Testis (tissue), 3 donors: ENCODE data around the gene TTC22. TPM values are rescaled to one million over a fixed set of nuclear protein-coding genes. Genes with fewer than 3 reads are reported as not detected.

Experiments
- DNase-seq: peaks from one replicate; pipeline ENCODE4 v3.0.0-alpha.2; 2019
- H3K27ac ChIP-seq, 2 donors: fragments of 200-600 bp; sonication (generic); one replicate each; pipeline ENCODE4 v1.5.1; 2019
- H3K27me3 ChIP-seq: fragments of 200-600 bp; sonication (generic); one replicate; pipeline ENCODE4 v1.5.1; 2019
- H3K36me3 ChIP-seq: fragments of 200-600 bp; sonication (generic); one replicate; pipeline ENCODE4 v1.5.1; 2017; ENCODE audit warnings: low read depth; ENCODE audit errors: missing control alignments
- H3K4me1 ChIP-seq: fragments of 200-600 bp; sonication (generic); one replicate; pipeline ENCODE4 v1.5.1; 2019
- H3K4me3 ChIP-seq, 2 donors: fragments of 200-600 bp; sonication (generic); one replicate each; pipeline ENCODE4 v1.5.1; 2017 to 2019
- H3K9me3 ChIP-seq: fragments of 200-600 bp; sonication (generic); one replicate; pipeline ENCODE4 v1.5.1; 2017
- POLR2A ChIP-seq: fragments of 450-650 bp; IDR thresholded peaks from one replicate; pipeline ENCODE4 v1.6.1; 2017; ENCODE audit warnings: antibody characterized with exemption, mild to moderate bottlenecking, moderate library complexity
- WGBS, 2 donors: methylation state at CpG; one replicate each; pipeline ENCODE4 v1.1.5; 2018; 5-methylcytosine and 5-hydroxymethylcytosine counted together
- intact Hi-C: fragments of 100-400 bp; cut with DNase I; formaldehyde crosslinking; loops from one replicate; pipeline ENCODE4 v1.15.1; 2023; ENCODE audit warnings: low total_unique reads
- polyA plus RNA-seq: library from polyadenylated mRNA; stranded (reverse); fragments of 350-450 nt; fragmentation: Illumina TruSeq; extraction: RNeasy Lipid Tissue Mini Kit (QIAGEN cat#74804); gene quantifications from one replicate; pipeline ENCODE4 v1.2.3, GENCODE V29; 2014; ENCODE audit warnings: low read depth, low replicate concordance; ENCODE audit not compliant: insufficient read depth
- total RNA-seq, 2 donors: library from RNA; depleted of rRNA; stranded (reverse); fragments of >200 nt; gene quantifications; one replicate each; pipeline ENCODE4 v1.2.3, GENCODE V29; 2016
- TF ChIP-seq, protein P1 (sequence below), 3 experiments: fragments of 450-650 bp in 2 of 3; fragments of 200-600 bp in 1 of 3; sonication (generic) in 1 of 3; IDR thresholded peaks; one replicate each; pipeline ENCODE4 v1.5.1; 2016 to 2019; ENCODE audit warnings: antibody characterized with exemption in 3 of 3, mild to moderate bottlenecking in 2 of 3, moderate library complexity in 1 of 3

The TTC22 gene
- total and polyA plus RNA-seq, 3 donors from 2014 or later, result 0.94 to 2.4 (median 1.7) TPM

DNA sequence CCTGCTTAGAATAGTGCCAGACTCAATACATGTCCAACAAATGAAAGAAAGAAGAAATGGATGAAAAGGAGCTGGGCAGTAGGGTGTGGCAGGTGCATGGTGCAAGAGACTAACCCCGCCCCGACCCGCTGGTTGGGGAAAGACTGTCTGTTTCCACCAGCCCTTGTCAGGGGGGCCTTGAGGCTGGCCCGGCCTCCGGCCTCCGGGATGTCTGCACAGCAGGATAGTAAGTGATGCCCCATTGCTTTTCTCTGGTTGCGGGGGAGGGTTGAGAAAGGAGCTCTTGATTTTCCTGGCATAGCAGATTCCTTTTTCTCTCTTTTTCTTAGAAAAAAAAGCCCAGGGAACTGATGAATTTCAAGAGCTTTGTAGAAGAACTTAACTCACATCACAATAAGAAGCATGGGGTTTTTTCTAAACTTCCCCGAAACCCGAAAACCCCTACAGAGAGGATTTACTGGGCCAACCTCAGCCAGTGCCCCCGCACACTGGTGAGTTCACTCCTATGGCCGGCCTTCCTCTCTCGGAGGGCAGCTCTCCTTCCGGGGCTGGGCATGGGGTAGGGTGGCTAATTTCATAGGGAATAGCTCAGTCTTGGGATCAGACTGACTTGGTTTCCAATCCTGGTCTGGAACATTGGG lies 12.5 kb upstream of the TTC22 start:
- Histone ChIP-seq H3K9me3 (no peaks in the 10 kb centered on the region), H3K36me3 (no peaks in the 10 kb centered on the region), H3K27me3 (no peaks in the 10 kb centered on the region), H3K27ac (no peak overlapping the region), H3K4me1 (no peaks in the 10 kb centered on the region), H3K4me3 (no peak overlapping the region)
- DNase-seq, result no peak
- TF ChIP-seq, protein P1, sequence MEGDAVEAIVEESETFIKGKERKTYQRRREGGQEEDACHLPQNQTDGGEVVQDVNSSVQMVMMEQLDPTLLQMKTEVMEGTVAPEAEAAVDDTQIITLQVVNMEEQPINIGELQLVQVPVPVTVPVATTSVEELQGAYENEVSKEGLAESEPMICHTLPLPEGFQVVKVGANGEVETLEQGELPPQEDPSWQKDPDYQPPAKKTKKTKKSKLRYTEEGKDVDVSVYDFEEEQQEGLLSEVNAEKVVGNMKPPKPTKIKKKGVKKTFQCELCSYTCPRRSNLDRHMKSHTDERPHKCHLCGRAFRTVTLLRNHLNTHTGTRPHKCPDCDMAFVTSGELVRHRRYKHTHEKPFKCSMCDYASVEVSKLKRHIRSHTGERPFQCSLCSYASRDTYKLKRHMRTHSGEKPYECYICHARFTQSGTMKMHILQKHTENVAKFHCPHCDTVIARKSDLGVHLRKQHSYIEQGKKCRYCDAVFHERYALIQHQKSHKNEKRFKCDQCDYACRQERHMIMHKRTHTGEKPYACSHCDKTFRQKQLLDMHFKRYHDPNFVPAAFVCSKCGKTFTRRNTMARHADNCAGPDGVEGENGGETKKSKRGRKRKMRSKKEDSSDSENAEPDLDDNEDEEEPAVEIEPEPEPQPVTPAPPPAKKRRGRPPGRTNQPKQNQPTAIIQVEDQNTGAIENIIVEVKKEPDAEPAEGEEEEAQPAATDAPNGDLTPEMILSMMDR (IDR thresholded peaks at IDR 0.05), result no peak
- no peak for TF ChIP-seq POLR2A
- WGBS, 2 donors, result 80 to 87% methylated on average over 13 of the region's 13 CpGs
- intact Hi-C loops, result no loop called here

- intact Hi-C loops, result no loop called here
- Histone ChIP-seq H3K4me3 (no peak overlapping the region), H3K4me1 (no peaks in the 10 kb centered on the region), H3K27me3 (no peaks in the 10 kb centered on the region), H3K36me3 (no peaks in the 10 kb centered on the region), H3K9me3 (no peaks in the 10 kb centered on the region), H3K27ac (no peak overlapping the region)
- WGBS, 2 donors, result 81 to 88% methylated on average over 13 of the region's 13 CpGs
- TF ChIP-seq, protein P1 (IDR thresholded peaks at IDR 0.05), result no peak
- TF ChIP-seq POLR2A, result no peak
- no peak for DNase-seq
Observed at GRCh38 chr1:54812801-54813484, 11.8 kb upstream of the TTC22 start.

GRCh38 chr1:54811739-54812655 lies 10.9 kb upstream of the TTC22 start:
- H3K9me3 ChIP-seq, result no peaks in the 10 kb centered on the region
- H3K4me1 ChIP-seq, result no peaks in the 10 kb centered on the region
- 86 to 92% methylated on average over 9 to 18 of the region's 18 CpGs for WGBS, 2 donors
- no peak overlapping the region for H3K27ac ChIP-seq
- no peak overlapping the region for H3K4me3 ChIP-seq
- H3K27me3 ChIP-seq, result no peaks in the 10 kb centered on the region
- no peaks in the 10 kb centered on the region for H3K36me3 ChIP-seq
- DNase-seq, result no peak
- TF ChIP-seq POLR2A, result no peak
- TF ChIP-seq, protein P1 (IDR thresholded peaks at IDR 0.05), result no peak
- intact Hi-C loops, result no loop called here

DNA sequence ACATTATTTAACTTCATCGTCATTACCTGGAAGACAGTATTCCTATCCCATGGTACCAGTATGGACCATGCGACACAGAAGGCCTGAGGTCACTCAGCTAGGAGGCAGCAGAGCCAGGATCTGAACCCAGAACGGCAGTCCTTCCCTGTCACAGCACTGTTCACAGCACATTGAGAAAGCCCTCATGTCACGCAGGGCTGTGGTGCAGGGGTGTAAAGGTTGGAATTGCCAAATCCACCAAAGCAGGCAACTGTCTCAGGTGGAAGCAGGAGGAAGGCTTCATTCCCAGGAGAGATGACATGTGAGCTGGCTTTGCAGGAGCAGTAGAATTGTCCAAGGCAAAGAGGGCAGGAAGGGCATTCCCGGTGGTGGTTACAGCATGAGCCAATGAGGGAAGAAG lies 9.9 kb upstream of the TTC22 start:
- no peaks in the 10 kb centered on the region for H3K4me1 ChIP-seq
- H3K27me3 ChIP-seq, result no peaks in the 10 kb centered on the region
- intact Hi-C loops, result no loop called here
- H3K36me3 ChIP-seq, result no peaks in the 10 kb centered on the region
- no peaks in the 10 kb centered on the region for H3K9me3 ChIP-seq
- DNase-seq, result no peak
- no peak overlapping the region for H3K27ac ChIP-seq
- TF ChIP-seq, protein P1 (IDR thresholded peaks at IDR 0.05), result no peak
- no peak for TF ChIP-seq POLR2A
- no peak overlapping the region for H3K4me3 ChIP-seq
- WGBS, 2 donors, result 85 to 87% methylated on average over 5 of the region's 5 CpGs
